ENCODE measurements around the gene ENKD1. TPM values are rescaled to one million over a fixed set of nuclear protein-coding genes. Genes with fewer than 3 reads are reported as not detected.

The ENKD1 gene
- total and polyA plus RNA-seq, 2 of the 13 experiments (the other 11 are each of a cell fraction or from before 2014, with no cell fraction given), result 10.8 to 20.8 TPM

DNA sequence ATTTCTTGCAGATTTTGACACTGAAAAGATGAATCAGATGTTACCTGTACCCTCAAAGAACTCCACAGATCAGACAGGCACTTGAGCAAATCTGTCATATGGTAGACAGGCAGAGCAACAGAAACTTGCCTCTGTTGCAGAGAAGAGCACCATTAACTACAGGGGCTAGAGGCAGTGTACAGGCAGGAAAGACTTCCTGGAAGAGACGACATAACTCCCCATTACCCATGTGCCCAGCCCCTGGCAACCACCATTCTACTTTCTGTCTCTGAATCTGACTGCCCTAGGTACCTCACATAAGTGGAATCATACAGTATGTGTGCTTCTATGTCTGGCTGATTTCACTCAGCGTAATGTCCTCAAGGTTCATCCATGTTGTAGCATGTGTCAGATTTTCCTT lies 37.1 kb upstream of the ENKD1 start:
- H3K9me3 ChIP-seq (ENCODE audit: low read length), result no peaks in the 10 kb centered on the region
- 89% methylated on average over 2 of the region's 2 CpGs for WGBS (ENCODE audit: low lambda C conversion rate)
- intact Hi-C loops (cut with micrococcal nuclease; ENCODE audit: unreplicated experiment) (no loop called here), in situ Hi-C loops (cut with HindIII; ENCODE audit: extremely low pct_ligation_motif_present, low pct_unique_long_range_greater_than_20kb) (no loop called here)
- no peaks in the 10 kb centered on the region for H3K27me3 ChIP-seq (ENCODE audit: control insufficient read depth in 1 of 2, insufficient read depth in 2 of 2, low read length in 2 of 2)
- POLR2A ChIA-PET, result no interaction called here
- peaks cover 0 to 2% of the 10 kb centered on the region in 2 experiments; a peak in 2 of 5 replicates for H3K36me3 ChIP-seq (replicated peaks in 1 of 2; ENCODE audit: control insufficient read depth in 1 of 2, insufficient read depth in 2 of 2, low read length in 2 of 2)
- H3K4me1 ChIP-seq (ENCODE audit: insufficient read depth, low read length), result no peaks in the 10 kb centered on the region
- no peak overlapping the region for H2AFZ ChIP-seq (ENCODE audit: low read length)
- no TSS peak for BruUV-seq (replicated peaks)
- CTCF ChIA-PET (ENCODE audit: low intra/inter-chr PET ratio, low total read pairs), result no interaction called here
- no peak for DNase-seq (ENCODE audit: low spot score)
- H3K79me2 ChIP-seq (ENCODE audit: insufficient read depth, low read length), result peaks cover 11% of the 10 kb centered on the region
- H3K9ac ChIP-seq (ENCODE audit: insufficient read depth, low read depth, low read length), result no peak overlapping the region
- no peaks in the 10 kb centered on the region for H4K20me1 ChIP-seq (ENCODE audit: insufficient read depth, low read length)
- no peak overlapping the region for H3K4me3 ChIP-seq (replicated peaks in 1 of 3; ENCODE audit: insufficient read depth in 1 of 3, low read depth in 2 of 3, low read length in 3 of 3)
- FAIRE-seq, result no peak
- H3K4me2 ChIP-seq (ENCODE audit: low read depth, low read length), result no peak overlapping the region
- H3K27ac ChIP-seq (ENCODE audit: extremely low read length, insufficient read depth, low read length), result no peak overlapping the region
- ATAC-seq, result no peak
- no peak for TF ChIP-seq ZNF580 (CRISPR knock-in tag; IDR thresholded peaks at IDR 0.05; ENCODE audit: borderline replicate concordance, low read depth)
- no peak for TF ChIP-seq KLF9 (CRISPR knock-in tag; IDR thresholded peaks at IDR 0.05; ENCODE audit: low read depth)
- no peak for TF ChIP-seq MAFG (CRISPR knock-in tag; IDR thresholded peaks at IDR 0.05)
- TF ChIP-seq BRD4 (CRISPR knock-in tag; IDR thresholded peaks at IDR 0.05), result no peak
- no peak for TF ChIP-seq MAZ (IDR thresholded peaks at IDR 0.05; ENCODE audit: borderline replicate concordance, low read depth, low read length)
- TF ChIP-seq MAZ (CRISPR knock-in tag; IDR thresholded peaks at IDR 0.05; ENCODE audit: low read depth), result no peak
- TF ChIP-seq, protein P1, sequence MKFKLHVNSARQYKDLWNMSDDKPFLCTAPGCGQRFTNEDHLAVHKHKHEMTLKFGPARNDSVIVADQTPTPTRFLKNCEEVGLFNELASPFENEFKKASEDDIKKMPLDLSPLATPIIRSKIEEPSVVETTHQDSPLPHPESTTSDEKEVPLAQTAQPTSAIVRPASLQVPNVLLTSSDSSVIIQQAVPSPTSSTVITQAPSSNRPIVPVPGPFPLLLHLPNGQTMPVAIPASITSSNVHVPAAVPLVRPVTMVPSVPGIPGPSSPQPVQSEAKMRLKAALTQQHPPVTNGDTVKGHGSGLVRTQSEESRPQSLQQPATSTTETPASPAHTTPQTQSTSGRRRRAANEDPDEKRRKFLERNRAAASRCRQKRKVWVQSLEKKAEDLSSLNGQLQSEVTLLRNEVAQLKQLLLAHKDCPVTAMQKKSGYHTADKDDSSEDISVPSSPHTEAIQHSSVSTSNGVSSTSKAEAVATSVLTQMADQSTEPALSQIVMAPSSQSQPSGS (CRISPR knock-in tag; IDR thresholded peaks at IDR 0.05), result no peak
- TF ChIP-seq SALL2 (CRISPR knock-in tag; IDR thresholded peaks at IDR 0.05), result no peak
- no peak for TF ChIP-seq ZNF770 (CRISPR knock-in tag; IDR thresholded peaks at IDR 0.05)
- TF ChIP-seq, protein P2, sequence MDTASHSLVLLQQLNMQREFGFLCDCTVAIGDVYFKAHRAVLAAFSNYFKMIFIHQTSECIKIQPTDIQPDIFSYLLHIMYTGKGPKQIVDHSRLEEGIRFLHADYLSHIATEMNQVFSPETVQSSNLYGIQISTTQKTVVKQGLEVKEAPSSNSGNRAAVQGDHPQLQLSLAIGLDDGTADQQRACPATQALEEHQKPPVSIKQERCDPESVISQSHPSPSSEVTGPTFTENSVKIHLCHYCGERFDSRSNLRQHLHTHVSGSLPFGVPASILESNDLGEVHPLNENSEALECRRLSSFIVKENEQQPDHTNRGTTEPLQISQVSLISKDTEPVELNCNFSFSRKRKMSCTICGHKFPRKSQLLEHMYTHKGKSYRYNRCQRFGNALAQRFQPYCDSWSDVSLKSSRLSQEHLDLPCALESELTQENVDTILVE (CRISPR knock-in tag; IDR thresholded peaks at IDR 0.05), result no peak
- TF ChIP-seq RBFOX2 (IDR thresholded peaks at IDR 0.05; ENCODE audit: low read depth, low read length), result no peak
- TF ChIP-seq AHDC1 (CRISPR knock-in tag; IDR thresholded peaks at IDR 0.05; ENCODE audit: borderline replicate concordance), result no peak
- TF ChIP-seq, protein P3, sequence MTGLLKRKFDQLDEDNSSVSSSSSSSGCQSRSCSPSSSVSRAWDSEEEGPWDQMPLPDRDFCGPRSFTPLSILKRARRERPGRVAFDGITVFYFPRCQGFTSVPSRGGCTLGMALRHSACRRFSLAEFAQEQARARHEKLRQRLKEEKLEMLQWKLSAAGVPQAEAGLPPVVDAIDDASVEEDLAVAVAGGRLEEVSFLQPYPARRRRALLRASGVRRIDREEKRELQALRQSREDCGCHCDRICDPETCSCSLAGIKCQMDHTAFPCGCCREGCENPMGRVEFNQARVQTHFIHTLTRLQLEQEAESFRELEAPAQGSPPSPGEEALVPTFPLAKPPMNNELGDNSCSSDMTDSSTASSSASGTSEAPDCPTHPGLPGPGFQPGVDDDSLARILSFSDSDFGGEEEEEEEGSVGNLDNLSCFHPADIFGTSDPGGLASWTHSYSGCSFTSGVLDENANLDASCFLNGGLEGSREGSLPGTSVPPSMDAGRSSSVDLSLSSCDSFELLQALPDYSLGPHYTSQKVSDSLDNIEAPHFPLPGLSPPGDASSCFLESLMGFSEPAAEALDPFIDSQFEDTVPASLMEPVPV (CRISPR knock-in tag; IDR thresholded peaks at IDR 0.05), result no peak

Measured in HepG2 (cell line).